Stromal cell of bone marrow (primary cell): ENCODE data around the gene NDUFS7.

ENCODE experiments used
- DNase-seq: peaks from one replicate; pipeline ENCODE4 v3.0.0-alpha.2; 2012; ENCODE audit warnings: low read depth

Gene NDUFS7

GRCh38 chr19:1383312-1384084, at the start of gene NDUFS7:
TSS of gene NDUFS7 (plus strand) at chr19:1383907. CDS start at chr19:1383927, 20 bp downstream.
- DNase-seq: peak; percentile 74

- DNase-seq: no peak
Measured at GRCh38 chr19:1336079-1336684, 47.5 kb upstream of the NDUFS7 start.

GRCh38 chr19:1340681-1341469, 42.8 kb upstream of the NDUFS7 start:
- no peak for DNase-seq

- no peak for DNase-seq
Measured at GRCh38 chr19:1343041-1343440, 40.7 kb upstream of the NDUFS7 start.

GRCh38 chr19:1349211-1349610, 34.5 kb upstream of the NDUFS7 start:
- no peak for DNase-seq

- no peak for DNase-seq
Measured at GRCh38 chr19:1350867-1351266, 32.8 kb upstream of the NDUFS7 start.

- DNase-seq: no peak
Measured at GRCh38 chr19:1351381-1351851, 32.3 kb upstream of the NDUFS7 start.

- DNase-seq: no peak
Measured at GRCh38 chr19:1353144-1353543, 30.6 kb upstream of the NDUFS7 start.

- DNase-seq: no peak
Measured at GRCh38 chr19:1354970-1355567, 28.6 kb upstream of the NDUFS7 start.

GRCh38 chr19:1355568-1356507, 27.9 kb upstream of the NDUFS7 start:
- DNase-seq: no peak

- DNase-seq: no peak
Measured at GRCh38 chr19:1356508-1356865, 27.2 kb upstream of the NDUFS7 start.

- no peak for DNase-seq
Measured at GRCh38 chr19:1357531-1358109, 26.1 kb upstream of the NDUFS7 start.

- no peak for DNase-seq
Measured at GRCh38 chr19:1360126-1360817, 23.4 kb upstream of the NDUFS7 start.

- DNase-seq: peak; percentile 63
Measured at GRCh38 chr19:1360818-1361461, 22.8 kb upstream of the NDUFS7 start.

- no peak for DNase-seq
Measured at GRCh38 chr19:1361601-1362386, 21.9 kb upstream of the NDUFS7 start.

GRCh38 chr19:1362387-1363257, 21.1 kb upstream of the NDUFS7 start:
- no peak for DNase-seq

- no peak for DNase-seq
Measured at GRCh38 chr19:1363599-1363998, 20.1 kb upstream of the NDUFS7 start.
